GM12878 (cell line): Measurements from ENCODE around the gene AIG1. TPM values are rescaled to one million over a fixed set of nuclear protein-coding genes. Genes with fewer than 3 reads are reported as not detected.

Source experiments
- ATAC-seq: fragments of 200-7000 bp; cut with Tn5 transposase; 3 replicates; pipeline ENCODE4 v1.9.1; 2020; ENCODE audit warnings: mild to moderate bottlenecking, moderate library complexity
- BruUV-seq: library from RNA; stranded (reverse); fragments of 400-500 nt; replicated peaks from 2 replicates; lab custom pipeline; 2021; lab: Mats Ljungman, UMichigan
- CTCF ChIA-PET: fragments of 300-600 bp; sonication (Branson Sonifier 250); formaldehyde crosslinking; extraction: SDS; loops from one replicate; lab custom pipeline; 2021; ENCODE audit warnings: inconsistent platforms; lab: Yijun Ruan, JAX
- POLR2A ChIA-PET: fragments of 350-600 bp; formaldehyde crosslinking; extraction: SDS; loops from one replicate; lab custom pipeline; 2021; ENCODE audit warnings: inconsistent platforms; lab: Charles Lee
- RAD21 ChIA-PET: fragments of 300-600 bp; sonication (Branson Sonifier 250); formaldehyde crosslinking; loops from one replicate; lab custom pipeline; 2023; ENCODE audit warnings: antibody characterized with exemption; ENCODE audit not compliant: unreplicated experiment; lab: Charles Lee
- SMC1A ChIA-PET: fragments of 300-600 bp; sonication (Branson Sonifier 250); formaldehyde crosslinking; loops from one replicate; lab custom pipeline; 2023; ENCODE audit not compliant: unreplicated experiment, uncharacterized antibody; lab: Charles Lee
- DNase-seq: peaks from one replicate; pipeline ENCODE4 v3.0.0-alpha.2; 2011; ENCODE audit warnings: low read depth, low spot score
- FAIRE-seq: peaks from 3 replicates; lab custom pipeline; 2011; peaks lifted over from hg19 to GRCh38; lab: Jason Lieb, UNC
- H2AFZ ChIP-seq: 2 replicates; pipeline ENCODE4 v1.6.0; 2011; ENCODE audit warnings: low read depth, low read length, control low read depth; ENCODE audit not compliant: control insufficient read depth
- H3K27ac ChIP-seq: 2 replicates; pipeline ENCODE4 v1.5.1; 2011; ENCODE audit warnings: control low read depth; ENCODE audit not compliant: control insufficient read depth, insufficient read depth
- H3K27me3 ChIP-seq, 2 experiments: replicated peaks in 1 of 2; 2 replicates each; pipeline versions ENCODE4 v1.6.0 to v1.6.1; 2011; ENCODE audit warnings: low read length in 1 of 2; ENCODE audit not compliant: control insufficient read depth in 2 of 2, insufficient read depth in 2 of 2
- H3K36me3 ChIP-seq, 2 experiments: 2 replicates each; pipeline ENCODE4 v1.5.1; 2011; ENCODE audit warnings: low read length in 1 of 2; ENCODE audit not compliant: control insufficient read depth in 2 of 2, insufficient read depth in 2 of 2
- H3K4me1 ChIP-seq: 2 replicates; pipeline ENCODE4 v1.6.1; 2011; ENCODE audit warnings: mild to moderate bottlenecking, low read length, moderate library complexity, mixed read lengths; ENCODE audit not compliant: control insufficient read depth, insufficient read depth
- H3K4me2 ChIP-seq: 2 replicates; pipeline ENCODE4 v1.6.0; 2011; ENCODE audit warnings: control low read depth; ENCODE audit not compliant: control insufficient read depth, insufficient read depth
- H3K4me3 ChIP-seq: fragments of 200-600 bp; sonication (generic); 2 replicates; pipeline ENCODE4 v1.5.1; 2016
- H3K79me2 ChIP-seq: 2 replicates; pipeline ENCODE4 v1.6.0; 2011; ENCODE audit warnings: low read length; ENCODE audit not compliant: control insufficient read depth, insufficient read depth
- H3K9ac ChIP-seq: 2 replicates; pipeline ENCODE4 v1.8.0; 2011; ENCODE audit warnings: low read length, control low read depth, mixed read lengths; ENCODE audit not compliant: control insufficient read depth, insufficient read depth
- H3K9me3 ChIP-seq: replicated peaks from 3 replicates; pipeline ENCODE4 v1.5.1; 2011; ENCODE audit warnings: mild to moderate bottlenecking, low read length; ENCODE audit not compliant: control insufficient read depth, insufficient read depth
- H4K20me1 ChIP-seq: 2 replicates; pipeline ENCODE4 v1.6.0; 2011; ENCODE audit not compliant: control insufficient read depth, insufficient read depth
- EGR1 ChIP-seq, 2 experiments: IDR thresholded peaks; 1 replicate in 1 of 2; 2 replicates in 1 of 2; pipeline ENCODE4 v1.6.1; 2011 to 2012; ENCODE audit warnings: low read depth in 2 of 2, low read length in 2 of 2, borderline replicate concordance in 1 of 2, mild to moderate bottlenecking in 1 of 2, moderate library complexity in 1 of 2
- HDAC6 ChIP-seq: fragments of 200-600 bp; sonication (generic); IDR thresholded peaks from one replicate; pipeline ENCODE4 v1.8.0; 2017; ENCODE audit warnings: antibody characterized with exemption; ENCODE audit not compliant: unreplicated experiment
- IKZF2 ChIP-seq, 2 experiments: fragments of 450-650 bp; IDR thresholded peaks; 2 replicates each; pipeline ENCODE4 v1.6.1; 2017; ENCODE audit warnings: mild to moderate bottlenecking in 2 of 2, moderate library complexity in 2 of 2
- JUNB ChIP-seq: IDR thresholded peaks from 2 replicates; pipeline ENCODE4 v1.6.1; 2016; ENCODE audit warnings: antibody characterized with exemption, mild to moderate bottlenecking
- MTA3 ChIP-seq: IDR thresholded peaks from 2 replicates; pipeline ENCODE4 v1.6.1; 2012; ENCODE audit warnings: low read length, inconsistent platforms, borderline replicate concordance
- POLR2AphosphoS5 ChIP-seq: IDR thresholded peaks from 2 replicates; pipeline ENCODE4 v1.6.1; 2011; ENCODE audit warnings: mild to moderate bottlenecking, low read length, inconsistent platforms
- RUNX3 ChIP-seq: IDR thresholded peaks from 2 replicates; pipeline ENCODE4 v1.6.1; 2012; ENCODE audit warnings: low read length, inconsistent platforms
- SIX5 ChIP-seq: IDR thresholded peaks from 2 replicates; pipeline ENCODE4 v1.6.1; 2011; ENCODE audit warnings: mild to moderate bottlenecking, low read depth, low read length, moderate library complexity; ENCODE audit not compliant: severe bottlenecking
- STAT1 ChIP-seq: fragments of 450-650 bp; conservative IDR thresholded peaks from 2 replicates; pipeline ENCODE4 v1.6.1; 2014; ENCODE audit warnings: antibody characterized with exemption, mild to moderate bottlenecking
- SUPT20H ChIP-seq: IDR thresholded peaks from 2 replicates; pipeline ENCODE4 v1.6.1; 2011; ENCODE audit warnings: low read depth, mild to moderate bottlenecking, low read length, moderate library complexity, borderline replicate concordance; ENCODE audit not compliant: control insufficient read depth
- ZNF384 ChIP-seq: IDR thresholded peaks from 2 replicates; pipeline ENCODE4 v1.6.1; 2012; ENCODE audit warnings: low read depth, mild to moderate bottlenecking, low read length, improper control_type of control experiment, borderline replicate concordance
- ZZZ3 ChIP-seq: IDR thresholded peaks from 2 replicates; pipeline ENCODE4 v1.6.1; 2011; ENCODE audit warnings: low read depth; ENCODE audit not compliant: control insufficient read depth, insufficient read length
- WGBS: methylation state at CpG from one replicate; pipeline ENCODE4 v1.1.6; 2016; ENCODE audit warnings: low lambda C conversion rate; ENCODE audit not compliant: insufficient replicate concordance, insufficient coverage; ENCODE audit errors: missing lambda C conversion rate; 5-methylcytosine and 5-hydroxymethylcytosine counted together
- in situ Hi-C: fragments of 300-500 bp; cut with MboI; formaldehyde crosslinking; loops from 9 replicates; pipeline ENCODE4 v1.14.3; 2018; ENCODE audit warnings: mixed read lengths
- intact Hi-C: fragments of 100-400 bp; cut with micrococcal nuclease; formaldehyde crosslinking; loops from one replicate; pipeline ENCODE4 v1.14.2; 2022; ENCODE audit not compliant: unreplicated experiment
- polyA plus RNA-seq, 11 experiments: library from polyadenylated mRNA; depleted of rRNA in 4 of 11; unstranded in 6 of 11; stranded (reverse) in 5 of 11; fragments of >200 nt; fragmentation: Nextera tagmentation in 4 of 11; fragmentation: Illumina TruSeq in 1 of 11; extraction: Ambion mirVana in 4 of 11; extraction: Trizol in 1 of 11; gene quantifications; 1 replicate in 1 of 11; 2 replicates in 10 of 11; pipeline versions ENCODE4 v1.2.1 to v1.2.3, GENCODE V29; 2011 to 2016; ENCODE audit warnings: inconsistent platforms in 2 of 11, missing spikeins in 2 of 11, low read depth in 1 of 11
- total RNA-seq, 4 experiments: library from RNA; depleted of rRNA in 3 of 4; stranded (reverse); fragments of >200 nt in 3 of 4; fragmentation: Illumina TruSeq in 1 of 4; extraction: Trizol in 1 of 4; gene quantifications; 2 replicates each; pipeline versions ENCODE4 v1.2.1 to v1.2.3, GENCODE V29; 2013 to 2021
- TF ChIP-seq, protein P1 (sequence below): IDR thresholded peaks from 2 replicates; pipeline ENCODE4 v1.6.1; 2012; ENCODE audit warnings: mild to moderate bottlenecking, low read depth, low read length
- TF ChIP-seq, protein P2 (sequence below): IDR thresholded peaks from 2 replicates; pipeline ENCODE4 v1.6.1; 2012; ENCODE audit warnings: low read depth, low read length, improper control_type of control experiment
- TF ChIP-seq, protein P3 (sequence below): fragments of 450-650 bp; IDR thresholded peaks from 2 replicates; pipeline ENCODE4 v1.6.1; 2017; ENCODE audit warnings: mild to moderate bottlenecking, low read depth, inconsistent platforms; ENCODE audit not compliant: poor library complexity, severe bottlenecking
- TF ChIP-seq, protein P4 (sequence below): fragments of 450-650 bp; IDR thresholded peaks from 2 replicates; pipeline ENCODE4 v1.6.1; 2017; ENCODE audit warnings: mild to moderate bottlenecking

Gene AIG1
- total and polyA plus RNA-seq, 10 of the 15 experiments (the other 5 are each of a cell fraction or from before 2014, with no cell fraction given), result 27.0 to 74.5 (median 36.4) TPM

DNA sequence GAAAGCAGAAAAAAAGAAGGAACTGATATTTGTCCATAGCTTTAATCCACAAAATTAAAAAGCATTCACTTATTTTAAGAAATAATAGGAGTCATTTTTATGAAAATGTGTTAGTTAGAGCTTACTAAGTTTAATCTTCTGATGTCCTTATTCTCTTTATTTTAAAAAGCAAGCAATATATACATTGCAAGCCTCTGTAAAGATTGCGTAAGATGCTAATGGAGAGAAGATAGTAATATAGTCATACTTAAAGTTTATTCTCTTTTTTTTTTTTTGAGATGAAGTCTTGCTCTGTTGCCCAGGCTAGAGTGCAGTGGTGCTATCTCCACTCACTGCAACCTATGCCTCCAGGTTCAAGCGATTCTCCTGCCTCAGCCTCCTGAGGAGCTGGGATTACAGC, 39.7 kb downstream of the AIG1 start (continued):
- TF ChIP-seq ZZZ3 (no peak), EGR1 (IDR thresholded peaks at IDR 0.05; ENCODE audit: borderline replicate concordance in 1 of 2, low read depth in 2 of 2, low read length in 2 of 2) (no peak), MTA3 (no peak)
- TF ChIP-seq, protein P1, sequence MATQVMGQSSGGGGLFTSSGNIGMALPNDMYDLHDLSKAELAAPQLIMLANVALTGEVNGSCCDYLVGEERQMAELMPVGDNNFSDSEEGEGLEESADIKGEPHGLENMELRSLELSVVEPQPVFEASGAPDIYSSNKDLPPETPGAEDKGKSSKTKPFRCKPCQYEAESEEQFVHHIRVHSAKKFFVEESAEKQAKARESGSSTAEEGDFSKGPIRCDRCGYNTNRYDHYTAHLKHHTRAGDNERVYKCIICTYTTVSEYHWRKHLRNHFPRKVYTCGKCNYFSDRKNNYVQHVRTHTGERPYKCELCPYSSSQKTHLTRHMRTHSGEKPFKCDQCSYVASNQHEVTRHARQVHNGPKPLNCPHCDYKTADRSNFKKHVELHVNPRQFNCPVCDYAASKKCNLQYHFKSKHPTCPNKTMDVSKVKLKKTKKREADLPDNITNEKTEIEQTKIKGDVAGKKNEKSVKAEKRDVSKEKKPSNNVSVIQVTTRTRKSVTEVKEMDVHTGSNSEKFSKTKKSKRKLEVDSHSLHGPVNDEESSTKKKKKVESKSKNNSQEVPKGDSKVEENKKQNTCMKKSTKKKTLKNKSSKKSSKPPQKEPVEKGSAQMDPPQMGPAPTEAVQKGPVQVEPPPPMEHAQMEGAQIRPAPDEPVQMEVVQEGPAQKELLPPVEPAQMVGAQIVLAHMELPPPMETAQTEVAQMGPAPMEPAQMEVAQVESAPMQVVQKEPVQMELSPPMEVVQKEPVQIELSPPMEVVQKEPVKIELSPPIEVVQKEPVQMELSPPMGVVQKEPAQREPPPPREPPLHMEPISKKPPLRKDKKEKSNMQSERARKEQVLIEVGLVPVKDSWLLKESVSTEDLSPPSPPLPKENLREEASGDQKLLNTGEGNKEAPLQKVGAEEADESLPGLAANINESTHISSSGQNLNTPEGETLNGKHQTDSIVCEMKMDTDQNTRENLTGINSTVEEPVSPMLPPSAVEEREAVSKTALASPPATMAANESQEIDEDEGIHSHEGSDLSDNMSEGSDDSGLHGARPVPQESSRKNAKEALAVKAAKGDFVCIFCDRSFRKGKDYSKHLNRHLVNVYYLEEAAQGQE, result no peak

DNA sequence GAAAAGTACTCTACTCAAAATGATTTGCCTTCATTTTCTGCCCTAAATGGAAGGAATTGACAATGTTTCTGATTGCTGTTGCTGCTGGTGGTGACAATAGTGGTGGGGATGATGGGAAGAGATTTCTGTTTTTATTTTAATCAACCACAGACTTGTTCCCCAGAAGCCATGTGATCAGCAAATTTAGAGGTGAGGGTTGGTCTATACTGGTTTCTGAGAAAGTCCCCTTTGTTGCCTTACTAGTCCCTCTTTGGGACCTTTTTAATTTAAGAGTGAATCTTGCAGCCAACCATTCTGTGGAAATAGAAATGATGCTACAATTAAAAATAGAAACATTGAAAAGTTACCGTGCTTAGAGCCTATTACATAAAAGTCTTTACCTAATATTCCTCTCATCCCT, 43.2 kb downstream of the AIG1 start:
- H3K4me1 ChIP-seq, result no peaks in the 10 kb centered on the region
- no peak for DNase-seq
- SMC1A ChIA-PET, result interaction anchor here (0.6 to 1.0 kb wide), 2 partner anchors 18 to 28 kb away, joined by 3 read pairs; no protein-coding TSS in a partner anchor
- no peaks in the 10 kb centered on the region for H3K27me3 ChIP-seq
- H3K4me2 ChIP-seq, result no peak overlapping the region
- no peaks in the 10 kb centered on the region for H3K79me2 ChIP-seq
- RAD21 ChIA-PET, result interaction anchor here (0.6 kb wide), 1 partner anchor 9 kb away, joined by 3 read pairs; no protein-coding TSS in a partner anchor
- ATAC-seq, result no peak
- no peak overlapping the region for H3K27ac ChIP-seq
- CTCF ChIA-PET, result interaction anchor here (1.4 kb wide), 1 partner anchor 11 kb away, joined by 5 read pairs; no protein-coding TSS in a partner anchor
- WGBS, result 0% methylated on average over 1 of the region's 1 CpG
- in situ Hi-C loops (no loop called here), intact Hi-C loops (no loop called here)
- H3K4me3 ChIP-seq, result no peak overlapping the region
- BruUV-seq, result no TSS peak
- POLR2A ChIA-PET, result no interaction called here
- H3K9ac ChIP-seq, result no peak overlapping the region
- no peaks in the 10 kb centered on the region for H3K9me3 ChIP-seq
- no peaks in the 10 kb centered on the region; a peak in 1 of 4 replicates for H3K36me3 ChIP-seq
- no peak for FAIRE-seq
- no peaks in the 10 kb centered on the region for H4K20me1 ChIP-seq
- H2AFZ ChIP-seq, result no peak overlapping the region
- TF ChIP-seq, protein P2, sequence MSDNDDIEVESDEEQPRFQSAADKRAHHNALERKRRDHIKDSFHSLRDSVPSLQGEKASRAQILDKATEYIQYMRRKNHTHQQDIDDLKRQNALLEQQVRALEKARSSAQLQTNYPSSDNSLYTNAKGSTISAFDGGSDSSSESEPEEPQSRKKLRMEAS, result no peak
- TF ChIP-seq IKZF2 (IDR thresholded peaks at IDR 0.05), result no peak
- TF ChIP-seq STAT1, result no peak
- no peak for TF ChIP-seq RUNX3
- no peak for TF ChIP-seq HDAC6
- no peak for TF ChIP-seq POLR2AphosphoS5
- no peak for TF ChIP-seq JUNB
- no peak for TF ChIP-seq ZNF384
- TF ChIP-seq, protein P3, sequence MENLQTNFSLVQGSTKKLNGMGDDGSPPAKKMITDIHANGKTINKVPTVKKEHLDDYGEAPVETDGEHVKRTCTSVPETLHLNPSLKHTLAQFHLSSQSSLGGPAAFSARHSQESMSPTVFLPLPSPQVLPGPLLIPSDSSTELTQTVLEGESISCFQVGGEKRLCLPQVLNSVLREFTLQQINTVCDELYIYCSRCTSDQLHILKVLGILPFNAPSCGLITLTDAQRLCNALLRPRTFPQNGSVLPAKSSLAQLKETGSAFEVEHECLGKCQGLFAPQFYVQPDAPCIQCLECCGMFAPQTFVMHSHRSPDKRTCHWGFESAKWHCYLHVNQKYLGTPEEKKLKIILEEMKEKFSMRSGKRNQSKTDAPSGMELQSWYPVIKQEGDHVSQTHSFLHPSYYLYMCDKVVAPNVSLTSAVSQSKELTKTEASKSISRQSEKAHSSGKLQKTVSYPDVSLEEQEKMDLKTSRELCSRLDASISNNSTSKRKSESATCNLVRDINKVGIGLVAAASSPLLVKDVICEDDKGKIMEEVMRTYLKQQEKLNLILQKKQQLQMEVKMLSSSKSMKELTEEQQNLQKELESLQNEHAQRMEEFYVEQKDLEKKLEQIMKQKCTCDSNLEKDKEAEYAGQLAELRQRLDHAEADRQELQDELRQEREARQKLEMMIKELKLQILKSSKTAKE, result no peak
- TF ChIP-seq SIX5, result no peak
- TF ChIP-seq, protein P4, sequence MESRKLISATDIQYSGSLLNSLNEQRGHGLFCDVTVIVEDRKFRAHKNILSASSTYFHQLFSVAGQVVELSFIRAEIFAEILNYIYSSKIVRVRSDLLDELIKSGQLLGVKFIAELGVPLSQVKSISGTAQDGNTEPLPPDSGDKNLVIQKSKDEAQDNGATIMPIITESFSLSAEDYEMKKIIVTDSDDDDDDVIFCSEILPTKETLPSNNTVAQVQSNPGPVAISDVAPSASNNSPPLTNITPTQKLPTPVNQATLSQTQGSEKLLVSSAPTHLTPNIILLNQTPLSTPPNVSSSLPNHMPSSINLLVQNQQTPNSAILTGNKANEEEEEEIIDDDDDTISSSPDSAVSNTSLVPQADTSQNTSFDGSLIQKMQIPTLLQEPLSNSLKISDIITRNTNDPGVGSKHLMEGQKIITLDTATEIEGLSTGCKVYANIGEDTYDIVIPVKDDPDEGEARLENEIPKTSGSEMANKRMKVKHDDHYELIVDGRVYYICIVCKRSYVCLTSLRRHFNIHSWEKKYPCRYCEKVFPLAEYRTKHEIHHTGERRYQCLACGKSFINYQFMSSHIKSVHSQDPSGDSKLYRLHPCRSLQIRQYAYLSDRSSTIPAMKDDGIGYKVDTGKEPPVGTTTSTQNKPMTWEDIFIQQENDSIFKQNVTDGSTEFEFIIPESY, result no peak
- TF ChIP-seq SUPT20H, result no peak
